ENCODE measurements around the gene CDC26.
A peak's percentile ranks its signal among the peaks of the same experiment; 100 is the strongest.

CDC26 gene

DNA sequence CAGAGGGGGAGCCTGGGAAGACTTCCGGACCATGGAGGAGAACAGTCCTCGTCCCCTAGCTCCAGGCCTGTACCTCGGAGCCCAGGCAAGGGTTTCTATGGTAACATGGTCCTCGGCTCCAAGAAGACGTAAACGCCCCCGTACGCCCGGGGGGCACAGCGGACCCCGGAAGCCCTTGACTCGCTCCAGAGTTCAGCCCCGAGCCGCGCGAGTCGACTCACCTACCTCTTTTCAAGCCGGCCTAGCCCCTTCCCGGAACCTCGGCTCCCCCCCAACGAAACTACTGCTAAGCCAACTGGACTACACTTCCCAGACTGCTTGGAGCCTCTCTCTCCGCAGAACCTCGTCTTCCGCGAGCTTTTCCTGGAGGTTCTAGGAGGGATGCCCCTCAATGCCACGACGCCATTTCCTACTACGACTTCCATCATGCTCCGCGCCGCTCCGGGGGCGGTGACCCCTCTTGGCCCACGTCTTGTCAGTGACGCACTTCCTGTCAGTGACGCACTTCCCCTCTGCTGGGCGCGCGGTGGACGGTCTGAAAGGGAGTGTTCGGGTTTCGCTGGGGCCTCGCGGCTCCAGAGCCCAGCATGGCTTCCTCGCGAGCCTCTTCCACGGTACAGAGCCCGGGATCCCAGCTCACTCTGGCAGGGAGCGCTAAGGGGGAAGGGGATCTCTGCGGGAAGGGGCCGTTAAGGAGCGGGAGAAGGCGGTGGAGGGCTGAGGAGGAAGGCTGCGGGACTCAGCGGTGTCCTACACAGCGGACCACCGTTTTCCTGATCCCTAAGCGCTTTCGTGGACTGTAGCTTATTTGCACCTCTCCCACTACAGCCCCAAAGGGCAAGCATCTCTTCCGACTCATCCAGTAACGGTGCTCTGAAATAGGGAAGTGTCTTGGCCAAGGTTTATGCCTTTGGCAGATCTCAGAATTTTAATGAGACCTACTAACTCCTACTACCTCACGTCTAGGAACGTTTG, at the start of gene CDC26, which contains the start of gene PRPF4:
TSS of gene CDC26 (minus strand) at position 416 of the 975 bp plus-strand sequence. CDS start 3,065 bp downstream, outside the sequence.
TSS of gene PRPF4 (plus strand) at position 502 of the 975 bp plus-strand sequence. CDS start at position 588, 86 bp downstream.
- peak; percentile 98 for DNase-seq
- in situ Hi-C loops (cut with MboI; ENCODE audit: low pct_unique_long_range_greater_than_20kb, low sequenced_read_pairs): no loop called here

DNA sequence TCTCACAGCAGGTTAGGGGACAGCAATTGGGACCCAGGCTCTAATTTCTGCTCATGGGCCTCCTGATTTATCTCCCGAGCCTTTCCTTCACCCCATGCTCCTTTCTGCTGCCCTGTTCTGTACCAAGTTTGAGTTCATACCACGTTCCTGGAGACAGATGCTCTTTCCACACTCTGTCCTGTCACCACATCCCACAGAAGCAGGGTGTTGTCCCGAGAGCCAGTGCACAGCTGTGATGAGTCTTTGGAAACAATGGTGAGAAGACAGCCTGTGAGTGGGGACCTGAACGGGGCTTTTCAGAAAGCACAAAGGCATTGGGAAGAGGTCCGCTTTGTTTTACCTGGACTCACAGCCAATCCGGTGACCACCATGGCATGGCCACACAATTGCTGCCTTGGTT, 47.3 kb upstream of the CDC26 start:
- no peak for DNase-seq
- in situ Hi-C loops (cut with MboI; ENCODE audit: low pct_unique_long_range_greater_than_20kb, low sequenced_read_pairs): no loop called here

DNA sequence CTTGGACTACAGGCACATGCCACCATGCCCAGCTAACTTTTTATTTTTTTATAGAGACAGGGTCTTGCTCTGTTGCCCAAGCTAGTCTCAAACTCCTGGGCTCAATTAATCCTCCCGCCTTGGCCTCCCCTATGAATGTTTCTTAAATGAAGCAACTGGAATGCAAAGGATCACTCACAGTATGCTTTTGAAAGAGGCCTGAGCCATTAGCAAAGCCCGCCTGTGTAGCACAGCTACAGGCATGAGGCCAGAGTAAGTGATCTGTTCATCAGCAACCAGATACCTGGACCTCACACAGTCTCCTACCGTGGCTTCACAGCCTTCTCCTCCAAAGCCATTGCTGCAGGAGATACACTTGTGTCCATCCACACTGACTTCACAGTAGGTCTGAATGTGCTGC, 44.7 kb upstream of the CDC26 start:
- no peak for DNase-seq
- in situ Hi-C loops (cut with MboI; ENCODE audit: low pct_unique_long_range_greater_than_20kb, low sequenced_read_pairs): no loop called here

DNA sequence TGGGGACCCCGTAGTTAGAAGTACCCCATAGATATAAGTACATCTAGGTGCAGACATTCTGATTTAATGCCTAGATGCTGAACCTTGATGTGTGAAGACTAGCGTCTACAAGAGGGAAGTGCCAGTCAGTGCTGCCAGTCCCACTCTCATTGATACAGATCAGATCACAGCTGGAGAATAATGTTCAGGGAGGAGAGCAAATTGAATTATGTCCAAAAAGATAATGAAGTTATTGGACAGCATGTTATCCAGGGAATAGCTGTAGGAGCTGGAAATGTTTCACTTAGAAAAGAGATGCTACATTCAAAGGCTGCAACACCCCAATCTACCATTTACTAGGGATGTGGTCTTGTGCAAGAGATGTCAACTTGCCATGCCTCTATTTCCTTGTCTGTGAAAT, 43.7 kb upstream of the CDC26 start:
- in situ Hi-C loops (cut with MboI; ENCODE audit: low pct_unique_long_range_greater_than_20kb, low sequenced_read_pairs): no loop called here
- DNase-seq: no peak

DNA sequence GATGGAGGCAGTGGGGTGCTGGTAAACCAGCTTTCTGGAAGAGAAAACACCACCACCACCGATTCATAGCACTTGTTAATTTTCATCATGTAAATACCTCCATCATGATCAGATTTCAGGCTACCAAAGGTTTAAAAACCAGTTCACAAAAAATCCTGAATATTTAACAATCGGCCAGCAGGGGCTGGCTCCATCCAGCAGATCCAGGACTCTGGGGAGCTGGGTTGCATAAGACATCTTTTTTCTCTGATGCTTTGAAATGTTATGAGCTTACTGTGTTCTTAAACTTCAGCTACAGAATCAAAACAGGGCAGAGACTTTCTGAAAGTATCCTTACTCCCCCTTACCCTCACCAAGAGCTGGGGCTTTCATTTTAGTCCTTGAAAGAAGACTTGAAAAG, 42.4 kb upstream of the CDC26 start:
- no peak for DNase-seq
- in situ Hi-C loops (cut with MboI; ENCODE audit: low pct_unique_long_range_greater_than_20kb, low sequenced_read_pairs): no loop called here

DNA sequence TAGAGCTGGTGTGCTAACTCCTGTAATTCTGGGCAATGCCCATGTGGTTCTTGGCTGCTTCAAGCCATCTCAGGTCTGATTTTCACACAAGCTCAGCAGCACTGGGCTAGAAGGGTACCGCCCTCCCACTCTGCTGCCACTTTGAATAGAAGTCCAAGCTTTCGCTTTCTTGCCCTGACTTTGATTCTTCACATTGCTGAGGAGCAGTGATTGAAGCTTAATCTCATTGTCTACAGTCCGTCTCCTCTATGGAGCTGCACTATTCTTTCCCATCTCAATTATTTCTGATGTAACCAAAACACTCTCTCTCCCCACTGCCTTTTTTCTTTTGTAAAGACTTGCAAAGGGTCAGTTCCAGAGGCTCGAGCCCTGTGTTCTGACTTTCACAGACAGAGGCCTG, 40.7 kb upstream of the CDC26 start:
- DNase-seq: no peak
- in situ Hi-C loops (cut with MboI; ENCODE audit: low pct_unique_long_range_greater_than_20kb, low sequenced_read_pairs): no loop called here

DNA sequence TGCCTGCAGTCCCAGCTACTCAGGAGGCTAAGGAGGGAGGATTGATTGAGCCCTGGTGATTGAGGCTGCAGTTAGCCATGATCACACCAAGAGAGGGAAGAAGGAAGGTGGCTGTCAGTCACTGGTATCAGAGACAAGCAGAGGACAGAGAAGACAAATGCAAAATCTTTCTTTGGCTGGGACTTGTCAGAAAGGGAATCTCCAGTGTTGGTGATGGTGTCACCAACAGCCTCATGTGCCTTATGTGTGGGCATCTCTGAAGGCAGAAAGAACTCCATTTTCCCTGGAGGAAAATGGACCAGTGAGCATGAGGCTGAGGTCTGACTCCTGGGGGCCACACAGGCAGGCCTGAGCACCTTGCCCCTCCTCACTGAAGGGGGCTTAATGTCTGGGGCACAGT, 39.9 kb upstream of the CDC26 start:
- no peak for DNase-seq
- in situ Hi-C loops (cut with MboI; ENCODE audit: low pct_unique_long_range_greater_than_20kb, low sequenced_read_pairs): no loop called here

DNA sequence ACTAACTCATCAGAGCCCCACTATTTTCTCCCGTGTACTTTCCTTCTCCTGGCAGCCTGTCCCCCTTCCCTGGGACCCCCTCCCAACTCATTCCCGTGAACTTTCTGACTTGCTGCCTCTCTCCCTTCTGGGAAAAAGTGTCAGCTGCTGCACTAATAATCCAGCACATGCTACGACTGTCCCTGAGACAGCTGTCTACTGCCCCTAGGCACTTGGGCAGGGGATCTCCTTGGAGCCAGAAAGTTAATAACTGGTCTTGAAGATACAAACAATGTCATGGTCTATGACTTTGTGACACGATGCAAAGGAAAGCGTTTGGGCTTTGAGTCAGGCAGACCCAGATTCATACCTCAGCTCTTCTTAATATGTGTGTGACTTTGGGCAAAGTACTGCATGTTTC, 37.9 kb upstream of the CDC26 start:
- in situ Hi-C loops (cut with MboI; ENCODE audit: low pct_unique_long_range_greater_than_20kb, low sequenced_read_pairs): no loop called here

DNA sequence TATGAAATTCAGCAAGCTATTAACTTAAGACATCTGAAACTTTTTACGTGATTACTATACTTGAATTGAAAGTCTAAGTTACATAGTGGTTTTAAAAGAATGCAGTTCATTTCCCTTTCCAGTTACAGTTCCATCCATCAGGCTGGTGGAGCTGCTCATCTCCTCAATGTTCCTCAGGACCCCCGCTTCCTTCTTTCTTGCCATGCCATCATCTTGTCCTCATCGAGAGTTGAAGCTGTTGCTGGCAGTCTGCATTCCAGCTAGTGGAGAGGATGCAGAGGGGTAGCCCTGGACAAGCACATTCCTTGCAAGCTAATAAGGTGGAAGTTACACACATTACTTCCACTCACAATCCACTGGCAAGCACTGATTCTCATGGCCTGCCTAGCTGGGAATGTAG, 36.6 kb upstream of the CDC26 start:
- DNase-seq: no peak
- in situ Hi-C loops (cut with MboI; ENCODE audit: low pct_unique_long_range_greater_than_20kb, low sequenced_read_pairs): no loop called here

More for the DNA sequence above, 37.9 kb upstream of the CDC26 start:
- DNase-seq: no peak

DNA sequence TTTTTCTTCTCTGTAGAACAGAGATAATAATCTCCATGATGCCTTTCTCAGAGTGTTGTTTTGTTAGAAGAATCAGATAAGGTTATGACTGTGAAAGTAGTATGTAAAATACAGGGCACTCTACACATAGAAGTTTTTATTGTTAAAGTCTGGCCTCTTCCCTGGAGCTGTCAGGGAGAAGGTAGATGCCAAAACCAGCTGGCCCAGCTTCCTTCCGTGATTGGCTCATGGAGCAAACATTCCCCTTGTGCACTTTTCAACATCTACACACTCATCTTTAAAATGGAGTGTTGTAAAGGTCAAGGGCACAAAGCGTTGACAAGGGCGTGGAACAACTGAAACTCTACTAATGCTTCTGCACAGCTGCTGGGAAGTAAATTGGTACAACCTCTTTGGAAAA, 35.2 kb upstream of the CDC26 start:
- in situ Hi-C loops (cut with MboI; ENCODE audit: low pct_unique_long_range_greater_than_20kb, low sequenced_read_pairs): no loop called here
- no peak for DNase-seq

DNA sequence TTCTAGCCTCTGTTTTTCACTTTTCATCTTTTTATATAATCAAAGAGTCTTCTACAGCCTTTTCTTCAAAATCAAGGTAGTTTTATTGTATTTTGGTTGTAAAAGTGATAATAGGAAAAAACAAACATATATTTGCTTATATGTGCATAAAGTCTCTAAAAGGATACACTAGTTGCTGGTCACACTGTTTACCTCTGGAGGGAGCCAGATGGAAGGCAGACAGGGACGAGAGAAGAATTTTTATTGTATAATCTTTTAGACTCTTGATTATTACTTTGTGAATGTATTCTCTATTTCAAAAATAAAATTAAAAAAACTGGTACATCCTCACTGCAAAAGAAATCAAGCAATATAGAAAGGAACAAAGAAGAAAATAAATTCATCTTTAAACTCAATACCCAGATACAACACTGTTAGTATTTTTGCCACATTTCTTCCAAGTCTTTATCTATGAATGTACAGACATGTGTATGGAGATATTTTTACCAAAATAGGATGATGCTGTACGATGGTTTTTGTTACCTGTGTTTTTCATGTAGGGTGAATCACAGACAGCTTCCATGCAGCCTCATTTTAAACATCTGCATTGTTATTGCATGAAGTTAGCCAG, 33.9 kb upstream of the CDC26 start:
- in situ Hi-C loops (cut with MboI; ENCODE audit: low pct_unique_long_range_greater_than_20kb, low sequenced_read_pairs): no loop called here
- DNase-seq: peak; percentile 46

DNA sequence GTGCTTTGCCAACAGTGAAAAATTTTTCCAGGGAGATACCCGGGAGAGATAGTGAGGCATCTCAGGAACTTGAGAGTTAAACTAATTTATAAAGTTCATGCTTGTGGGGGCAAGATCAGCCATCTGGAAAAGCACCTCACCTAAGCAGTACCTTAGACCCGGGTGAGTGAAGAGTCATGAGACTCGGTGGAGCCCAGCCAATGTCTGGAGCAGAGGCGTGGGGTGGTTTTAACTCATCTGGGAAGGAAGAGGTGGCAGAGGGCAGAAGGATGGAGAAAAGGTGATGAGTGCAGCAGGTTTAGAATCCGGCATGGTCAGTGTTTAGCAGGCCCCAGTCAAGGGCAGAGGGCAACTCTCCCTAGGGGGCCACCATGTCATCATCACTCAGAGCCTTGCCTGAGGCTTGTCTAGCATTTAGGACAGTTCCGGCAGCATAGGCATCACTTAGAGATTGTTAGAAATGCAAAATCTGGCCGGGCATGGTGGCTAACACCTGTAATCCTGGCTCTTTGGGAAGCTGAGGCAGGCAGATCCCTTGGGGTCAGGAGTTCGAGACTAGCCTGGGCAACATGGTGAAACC, 32.1 kb upstream of the CDC26 start:
- in situ Hi-C loops (cut with MboI; ENCODE audit: low pct_unique_long_range_greater_than_20kb, low sequenced_read_pairs): no loop called here
- no peak for DNase-seq

DNA sequence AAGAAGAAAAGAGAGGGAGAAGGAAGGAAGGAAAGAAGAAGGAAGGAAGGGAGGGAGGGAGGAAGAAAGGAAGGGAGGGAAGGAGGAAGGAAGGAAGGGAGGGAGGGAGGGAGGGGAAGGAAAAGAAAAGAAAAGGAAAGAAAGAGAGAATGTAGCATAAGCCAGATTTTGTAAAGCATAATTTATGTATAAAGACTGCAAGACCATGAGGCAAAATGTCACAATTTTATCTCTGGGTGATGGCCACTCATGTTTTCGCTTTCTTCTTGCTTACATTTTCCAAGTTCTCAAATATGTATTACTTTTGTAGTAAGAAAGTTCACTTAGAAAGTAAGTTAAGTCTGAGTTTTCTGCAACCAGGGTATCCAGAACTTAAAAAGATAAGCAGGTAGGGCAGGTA, 31.2 kb upstream of the CDC26 start:
- in situ Hi-C loops (cut with MboI; ENCODE audit: low pct_unique_long_range_greater_than_20kb, low sequenced_read_pairs): no loop called here
- DNase-seq: no peak

DNA sequence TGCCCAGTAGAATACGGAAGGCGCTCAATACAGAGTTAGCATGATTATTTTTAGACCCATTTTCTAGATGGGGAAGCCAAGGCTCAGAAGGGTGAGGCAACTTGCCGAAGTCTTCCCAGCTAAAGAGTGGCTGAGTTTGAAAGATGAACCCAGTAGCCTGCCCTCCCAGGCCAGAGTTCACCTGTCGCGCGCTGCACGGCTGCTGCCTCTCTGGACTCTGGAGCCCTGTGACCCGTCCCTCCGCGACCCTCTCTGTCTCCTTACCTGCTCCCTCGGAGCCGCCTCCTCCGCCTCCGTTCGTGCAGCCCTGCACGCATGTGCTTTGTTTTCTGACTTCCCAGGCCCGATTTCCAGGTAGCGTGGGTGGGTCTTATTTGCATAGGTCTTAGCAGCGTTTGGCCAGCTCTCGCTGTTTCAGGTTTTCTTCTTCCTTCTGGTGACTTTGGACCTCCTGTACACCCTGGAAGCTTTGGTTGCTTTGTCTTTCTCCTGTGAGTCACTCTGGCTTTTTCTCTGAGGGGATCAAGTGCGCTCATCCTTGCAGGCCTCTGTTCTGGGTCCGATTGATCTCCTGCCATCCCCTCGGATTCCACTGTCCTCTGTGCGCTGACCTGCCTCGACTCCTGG, 27.5 kb upstream of the CDC26 start, which contains the start of gene RNF183:
TSS of gene RNF183 (minus strand) at position 585 of the 627 bp plus-strand sequence. CDS start 5,192 bp downstream, outside the sequence.
- DNase-seq: no peak
- in situ Hi-C loops (cut with MboI; ENCODE audit: low pct_unique_long_range_greater_than_20kb, low sequenced_read_pairs): no loop called here

DNA sequence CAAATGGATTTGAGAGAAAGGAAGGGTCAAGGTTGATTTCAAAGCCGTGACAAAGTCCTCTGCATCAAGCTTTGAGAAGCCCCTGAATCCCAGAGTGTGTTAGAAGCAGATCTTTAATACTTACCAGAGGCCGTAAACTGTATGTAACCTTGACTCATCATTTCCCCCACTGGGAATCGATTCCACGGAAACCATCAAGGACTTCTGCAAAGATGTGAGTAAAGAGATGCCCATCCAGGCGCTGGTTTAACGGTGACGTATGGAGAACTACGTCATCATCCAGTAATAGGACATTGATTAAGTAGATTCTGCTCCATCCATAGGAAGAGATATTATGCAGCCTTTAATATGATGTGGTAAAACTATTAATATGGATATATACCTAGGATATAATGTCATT, 26.2 kb upstream of the CDC26 start:
- in situ Hi-C loops (cut with MboI; ENCODE audit: low pct_unique_long_range_greater_than_20kb, low sequenced_read_pairs): no loop called here
- no peak for DNase-seq

DNA sequence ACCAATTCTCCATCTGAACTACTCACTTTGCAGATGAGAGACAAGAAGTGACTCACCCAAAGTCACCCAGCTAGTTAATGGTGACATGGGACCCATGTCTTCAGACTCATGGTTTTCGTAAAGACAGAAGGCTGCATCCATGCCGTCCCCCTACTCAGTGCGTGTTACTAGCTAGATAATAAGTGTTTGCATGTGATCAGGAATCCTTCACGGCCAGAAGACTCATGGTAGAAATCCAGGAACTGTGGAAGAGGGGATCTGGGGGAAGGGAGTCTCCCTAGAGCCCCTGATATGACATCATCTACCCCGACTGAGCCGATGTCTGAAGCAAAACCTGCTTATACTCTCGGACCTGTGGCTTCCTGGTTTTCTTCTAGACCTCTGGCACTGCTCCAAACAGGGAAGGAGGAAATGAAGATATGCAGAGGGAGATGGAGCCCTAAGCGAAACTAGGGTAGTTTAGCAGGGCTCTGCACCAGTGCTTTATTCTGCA, 24.5 kb upstream of the CDC26 start:
- DNase-seq: peak; percentile 69
- in situ Hi-C loops (cut with MboI; ENCODE audit: low pct_unique_long_range_greater_than_20kb, low sequenced_read_pairs): no loop called here

DNA sequence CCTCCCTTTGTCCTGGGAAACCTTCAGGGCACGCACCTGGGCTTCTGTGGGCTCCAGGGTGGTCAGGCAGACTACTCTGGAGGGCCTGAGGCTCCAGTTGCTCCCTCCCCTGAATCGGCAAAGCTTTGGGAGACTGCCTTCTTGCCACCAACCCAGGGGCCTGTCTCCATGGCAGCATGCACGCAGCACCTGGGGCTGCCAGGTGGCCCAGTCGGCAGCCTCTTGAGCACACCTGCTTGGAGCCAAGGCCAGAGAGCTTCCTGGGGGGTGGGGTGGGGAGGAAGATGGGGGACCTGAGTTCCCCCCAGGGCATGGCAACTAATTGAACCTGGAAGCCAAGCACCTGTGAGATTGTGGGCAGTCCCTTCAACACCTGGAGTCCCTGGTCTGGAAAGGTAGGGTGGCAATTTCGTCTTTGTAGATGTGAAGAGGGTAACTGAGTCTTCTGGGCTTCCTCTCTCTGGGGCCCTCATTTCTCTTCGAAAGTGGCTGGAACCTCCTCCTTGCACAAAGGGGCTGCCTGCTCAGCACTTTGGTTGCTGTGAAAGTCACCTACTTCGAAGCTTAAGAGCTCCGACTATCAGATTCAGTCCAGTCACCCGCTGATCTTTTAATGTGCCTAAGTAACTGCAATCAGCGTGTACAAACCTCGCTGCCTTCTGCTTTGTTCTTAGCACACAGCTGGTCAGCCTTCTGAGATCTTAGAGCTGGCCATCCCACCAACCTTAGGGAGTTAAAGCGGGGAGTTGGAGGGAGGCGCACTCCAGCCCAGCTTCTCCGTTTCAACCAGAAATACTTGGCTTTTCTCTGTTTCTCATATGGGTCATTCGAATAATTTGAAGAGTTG, 23.8 kb upstream of the CDC26 start:
- DNase-seq: no peak
- in situ Hi-C loops (cut with MboI; ENCODE audit: low pct_unique_long_range_greater_than_20kb, low sequenced_read_pairs): no loop called here

DNA sequence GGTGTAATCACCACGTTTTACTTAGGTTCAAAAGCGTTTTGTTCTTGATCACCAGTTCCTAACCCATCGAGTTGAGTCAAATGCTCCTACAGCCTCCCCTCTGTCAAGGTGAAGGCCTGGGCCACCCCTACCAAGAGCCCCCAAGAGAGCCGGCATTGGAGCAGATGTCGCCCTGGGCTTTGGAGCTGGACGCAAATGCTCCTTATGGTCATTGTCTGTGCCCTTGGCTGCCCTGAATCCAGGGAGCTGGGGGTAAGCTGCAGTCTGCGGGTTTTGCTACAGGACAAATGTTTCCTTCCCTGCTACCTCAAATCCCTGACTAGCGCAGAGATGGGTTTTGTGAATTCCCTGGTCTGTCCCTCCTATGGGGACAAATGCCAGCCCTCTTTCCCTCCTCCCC, 22.9 kb upstream of the CDC26 start:
- in situ Hi-C loops (cut with MboI; ENCODE audit: low pct_unique_long_range_greater_than_20kb, low sequenced_read_pairs): no loop called here
- DNase-seq: no peak
